GM12891 (cell line): ENCODE measurements around the gene MBD5.

ENCODE experiments used
- PAX5 ChIP-seq: IDR thresholded peaks from 2 replicates; pipeline ENCODE4 v1.6.1; 2011; ENCODE audit warnings: low read length, moderate library complexity, mild to moderate bottlenecking; ENCODE audit not compliant: insufficient read depth, severe bottlenecking
- POLR2A ChIP-seq: IDR thresholded peaks from 2 replicates; pipeline ENCODE4 v1.6.1; 2011; ENCODE audit warnings: low read depth, low read length, control low read depth
- POLR2AphosphoS5 ChIP-seq: IDR thresholded peaks from 2 replicates; pipeline ENCODE4 v1.6.1; 2011; ENCODE audit warnings: low read depth, low read length, control low read depth
- SPI1 ChIP-seq: IDR thresholded peaks from 2 replicates; pipeline ENCODE4 v1.6.1; 2011; ENCODE audit warnings: low read depth, low read length, control low read depth

- TF ChIP-seq SPI1 (no peak), POLR2A (no peak), POLR2AphosphoS5 (no peak), PAX5 (no peak)
These were observed 186.2 kb downstream of the MBD5 start for GRCh38 chr2:148207111-148207510.
